Loucy (cell line): ENCODE measurements around the gene IGSF23.

ENCODE experiments used
- H2AFZ ChIP-seq: fragments of 200-600 bp; sonication (generic); 2 replicates; pipeline ENCODE4 v1.6.0; 2016; ENCODE audit warnings: antibody characterized with exemption, mild to moderate bottlenecking, low read length, moderate library complexity
- H3F3A ChIP-seq: fragments of 200-600 bp; 2 replicates; pipeline ENCODE4 v1.6.0; 2016; ENCODE audit warnings: antibody characterized with exemption, low read depth, mild to moderate bottlenecking
- H3K27me3 ChIP-seq: fragments of 200-600 bp; sonication (generic); 2 replicates; pipeline ENCODE4 v1.6.1; 2014; ENCODE audit warnings: low read length, mild to moderate bottlenecking; ENCODE audit not compliant: insufficient read depth, poor library complexity, severe bottlenecking
- H3K36me3 ChIP-seq: fragments of 200-600 bp; sonication (generic); 2 replicates; pipeline ENCODE4 v1.6.1; 2016; ENCODE audit warnings: low read length; ENCODE audit not compliant: insufficient read depth
- H3K4me1 ChIP-seq: fragments of 200-600 bp; sonication (generic); 2 replicates; pipeline ENCODE4 v1.5.1; 2014; ENCODE audit warnings: low read length, mild to moderate bottlenecking; ENCODE audit not compliant: insufficient read depth, poor library complexity, severe bottlenecking
- H3K4me2 ChIP-seq: fragments of 200-600 bp; sonication (generic); 2 replicates; pipeline ENCODE4 v1.6.0; 2014; ENCODE audit warnings: antibody characterized with exemption, low read length, low read depth, mild to moderate bottlenecking; ENCODE audit not compliant: poor library complexity, severe bottlenecking
- H3K4me3 ChIP-seq: fragments of 200-600 bp; sonication (generic); 2 replicates; pipeline ENCODE4 v1.5.1; 2014; ENCODE audit warnings: low read length, mild to moderate bottlenecking, mixed read lengths; ENCODE audit not compliant: poor library complexity, severe bottlenecking
- H3K79me2 ChIP-seq: fragments of 200-600 bp; sonication (generic); 2 replicates; pipeline ENCODE4 v1.6.1; 2014; ENCODE audit warnings: low read length; ENCODE audit not compliant: insufficient read depth
- H3K9ac ChIP-seq: fragments of 200-600 bp; sonication (generic); 2 replicates; pipeline ENCODE4 v1.6.0; 2014; ENCODE audit warnings: mild to moderate bottlenecking, low read depth, low read length, moderate library complexity; ENCODE audit not compliant: poor library complexity, severe bottlenecking
- H3K9me2 ChIP-seq: fragments of 200-600 bp; sonication (generic); replicated peaks from 2 replicates; pipeline ENCODE4 v1.6.1; 2016; ENCODE audit warnings: low read depth, low read length, mixed read lengths
- H3K9me3 ChIP-seq: fragments of 200-600 bp; sonication (generic); 2 replicates; pipeline ENCODE4 v1.6.1; 2014; ENCODE audit warnings: mild to moderate bottlenecking, antibody characterized with exemption, low read length, low read depth; ENCODE audit not compliant: insufficient read depth
- H4K20me1 ChIP-seq: fragments of 200-600 bp; sonication (generic); 2 replicates; pipeline ENCODE4 v1.6.0; 2014; ENCODE audit warnings: antibody characterized with exemption, low read length, mild to moderate bottlenecking; ENCODE audit not compliant: insufficient read depth, poor library complexity, severe bottlenecking
- CTCF ChIP-seq: fragments of 200-600 bp; sonication (generic); conservative IDR thresholded peaks from 2 replicates; pipeline ENCODE4 v1.5.1; 2014; ENCODE audit warnings: mild to moderate bottlenecking, antibody characterized with exemption, low read length
- EZH2phosphoT487 ChIP-seq: fragments of 200-600 bp; IDR thresholded peaks from 2 replicates; pipeline ENCODE4 v1.6.1; 2018; ENCODE audit warnings: antibody characterized with exemption, mild to moderate bottlenecking, moderate library complexity, borderline replicate concordance

The IGSF23 gene

GRCh38 chr19:44600466-44600865 lies 12.9 kb upstream of the IGSF23 start:
- H4K20me1 ChIP-seq, result no peaks in the 10 kb centered on the region
- H2AFZ ChIP-seq, result no peak overlapping the region
- no peak overlapping the region for H3K4me2 ChIP-seq
- H3K9me2 ChIP-seq, result no peaks in the 10 kb centered on the region
- no peaks in the 10 kb centered on the region for H3K36me3 ChIP-seq
- H3K27me3 ChIP-seq, result no peaks in the 10 kb centered on the region
- no peaks in the 10 kb centered on the region for H3K79me2 ChIP-seq
- no peaks in the 10 kb centered on the region for H3F3A ChIP-seq
- H3K4me3 ChIP-seq, result no peak overlapping the region
- peaks cover 2% of the 10 kb centered on the region; the same call in 1 of the 2 replicates for H3K9me3 ChIP-seq
- TF ChIP-seq CTCF (no peak), EZH2phosphoT487 (no peak)
- H3K9ac ChIP-seq, result no peak overlapping the region
- H3K4me1 ChIP-seq, result no peaks in the 10 kb centered on the region

GRCh38 chr19:44602081-44602480 lies 11.3 kb upstream of the IGSF23 start:
- Histone ChIP-seq H3K9me3 (no peaks in the 10 kb centered on the region; the same call in 1 of the 2 replicates), H3K9me2 (no peaks in the 10 kb centered on the region), H3K4me2 (no peak overlapping the region), H3K36me3 (no peaks in the 10 kb centered on the region), H2AFZ (no peak overlapping the region), H3K79me2 (no peaks in the 10 kb centered on the region), H3K4me3 (no peak overlapping the region), H4K20me1 (no peaks in the 10 kb centered on the region), H3F3A (no peaks in the 10 kb centered on the region), H3K9ac (no peak overlapping the region), H3K27me3 (no peaks in the 10 kb centered on the region), H3K4me1 (no peaks in the 10 kb centered on the region)
- TF ChIP-seq EZH2phosphoT487, result no peak
- TF ChIP-seq CTCF, result no peak

- H3K4me1 ChIP-seq, result no peaks in the 10 kb centered on the region
- TF ChIP-seq CTCF (no peak), EZH2phosphoT487 (no peak)
- H3K79me2 ChIP-seq, result no peaks in the 10 kb centered on the region
- no peaks in the 10 kb centered on the region for H3K9me2 ChIP-seq
- no peaks in the 10 kb centered on the region for H4K20me1 ChIP-seq
- no peak overlapping the region for H2AFZ ChIP-seq
- no peaks in the 10 kb centered on the region for H3K27me3 ChIP-seq
- H3K9ac ChIP-seq, result no peak overlapping the region
- no peak overlapping the region for H3K4me3 ChIP-seq
- H3F3A ChIP-seq, result no peaks in the 10 kb centered on the region
- no peaks in the 10 kb centered on the region; the same call in 1 of the 2 replicates for H3K9me3 ChIP-seq
- H3K36me3 ChIP-seq, result no peaks in the 10 kb centered on the region
- no peak overlapping the region for H3K4me2 ChIP-seq
Measured at GRCh38 chr19:44603201-44603945, 10.0 kb upstream of the IGSF23 start.
